Right lobe of liver (tissue), 6 donors: Measurements from ENCODE around the gene NEU3. TPM values are rescaled to one million over a fixed set of nuclear protein-coding genes. Genes with fewer than 3 reads are reported as not detected.

Source experiments
- ATAC-seq, 4 donors: fragments of 200-7000 bp; cut with Tn5 transposase; one replicate each; pipeline ENCODE4 v1.9.1; 2020; ENCODE audit warnings: mild to moderate bottlenecking in 4 of 4, moderate library complexity in 4 of 4
- DNase-seq, 3 donors: peaks; one replicate each; pipeline ENCODE4 v3.0.0-alpha.2; 2020
- H3K27ac ChIP-seq, 3 donors: fragments of 200-600 bp; one replicate each; pipeline ENCODE4 v1.8.0; 2022
- H3K27me3 ChIP-seq, 2 donors: fragments of 200-600 bp; one replicate each; pipeline ENCODE4 v1.8.0; 2022
- H3K36me3 ChIP-seq, 4 donors: fragments of 200-600 bp; sonication (generic) in 1 of 4; one replicate each; pipeline versions ENCODE4 v1.5.1 to v1.8.0; 2017 to 2022; ENCODE audit warnings: control low read depth in 1 of 4
- H3K4me1 ChIP-seq, 4 donors: fragments of 200-600 bp; sonication (generic) in 1 of 4; one replicate each; pipeline versions ENCODE4 v1.5.1 to v1.8.0; 2017 to 2022; ENCODE audit warnings: control low read depth in 1 of 4
- H3K4me3 ChIP-seq, 3 donors: fragments of 200-600 bp; one replicate each; pipeline ENCODE4 v1.8.0; 2022
- H3K9me3 ChIP-seq, 4 donors: fragments of 200-600 bp; sonication (generic) in 1 of 4; one replicate each; pipeline versions ENCODE4 v1.5.1 to v1.8.0; 2017 to 2022; ENCODE audit warnings: control low read depth in 1 of 4
- CTCF ChIP-seq, 4 donors: fragments of 200-600 bp in 3 of 4; fragments of 450-650 bp in 1 of 4; IDR thresholded peaks; one replicate each; pipeline versions ENCODE4 v1.5.1 to v1.8.0; 2016 to 2022; ENCODE audit warnings: antibody characterized with exemption in 4 of 4, mild to moderate bottlenecking in 2 of 4
- POLR2A ChIP-seq: fragments of 450-650 bp; IDR thresholded peaks from one replicate; pipeline ENCODE4 v1.6.1; 2017; ENCODE audit warnings: antibody characterized with exemption, mild to moderate bottlenecking
- WGBS: methylation state at CpG from one replicate; pipeline ENCODE4 v1.1.6; 2018; ENCODE audit warnings: low coverage, low lambda C conversion rate; ENCODE audit not compliant: insufficient coverage; ENCODE audit errors: missing lambda C conversion rate; 5-methylcytosine and 5-hydroxymethylcytosine counted together
- intact Hi-C, 2 donors: fragments of 100-400 bp; cut with DNase I; formaldehyde crosslinking; loops; one replicate each; pipeline versions ENCODE4 v1.11.2 to v1.14.1; 2022
- small RNA-seq, 2 experiments: library from RNA; depleted of rRNA; stranded (forward); fragments of <200 nt; gene quantifications; one replicate each; pipeline ENCODE3, GENCODE V24; 2016
- total RNA-seq, 6 experiments: library from RNA; depleted of rRNA in 2 of 6; stranded (reverse); fragments of >200 nt in 2 of 6; fragmentation: NEBNext Ultra II Directional in 3 of 6; extraction: Animal tissue kit (Norgen Biotek cat#: 25700) in 3 of 6; gene quantifications; one replicate each; pipeline versions ENCODE4 v1.1.0 to v1.2.4, GENCODE V29; 2016 to 2023
- donor health status: DM: no; HTN: yes; CAD: no.
- donor health status: DM: no; HTN: no; CAD: no.
- donor health status: DM: no; HTN: no; CAD: no.
- donor health status: DM: no; HTN: yes; CAD: no.
- donor health status: DM: no; HTN: yes; CAD: no.

The NEU3 gene
- total RNA-seq, 6 experiments from 2014 or later, result 3.7 to 8.2 (median 6.2) TPM

- no peak for DNase-seq
These were observed 77.3 kb downstream of the NEU3 start for GRCh38 chr11:75066061-75066460.

More at GRCh38 chr11:75066061-75066460, 77.3 kb downstream of the NEU3 start:
- no peaks in the 10 kb centered on the region for H3K4me1 ChIP-seq
- TF ChIP-seq CTCF (IDR thresholded peaks at IDR 0.05), result no peak
- no peak for TF ChIP-seq POLR2A
- no peak overlapping the region for H3K4me3 ChIP-seq
- H3K27ac ChIP-seq, result no peak overlapping the region
- no peak for ATAC-seq
- intact Hi-C loops, result no loop called here
- H3K9me3 ChIP-seq, result no peaks in the 10 kb centered on the region
- H3K36me3 ChIP-seq, result no peaks in the 10 kb centered on the region
- 63% methylated on average over 7 of the region's 7 CpGs for WGBS
- H3K27me3 ChIP-seq, result no peaks in the 10 kb centered on the region

Small RNAs within 50 kb of the gene (small RNA-seq; reads per million reads assigned to genes)
- gene RNU6-216P, result 0 reads per million in 2 experiments

Other genes with a start within 250 kb of the NEU3 start
- 1 to 10 TPM; 4.7 to 7.7 (median 6.8) TPM for gene RNF169, start 240.1 kb upstream of the NEU3 start, total RNA-seq
- 10 to 100 TPM in 1 of 6 experiments, 1 to 10 TPM in 5; 4.7 to 15.7 (median 8.0) TPM for gene XRRA1, start 39.8 kb upstream of the NEU3 start, total RNA-seq
- 100 to 1,000 TPM in 5 of 6 experiments, 10 to 100 TPM in 1; 50.8 to 258 (median 107) TPM for gene SPCS2, start 39.7 kb upstream of the NEU3 start, total RNA-seq
- not detected for gene OR2AT4, start 107.9 kb downstream of the NEU3 start, total RNA-seq
- gene SLCO2B1, start 162.2 kb downstream of the NEU3 start, total RNA-seq, result 100 to 1,000 TPM; 145 to 316 (median 199) TPM